ENCODE measurements around the gene IPO5. TPM values are rescaled to one million over a fixed set of nuclear protein-coding genes. Genes with fewer than 3 reads are reported as not detected.

The IPO5 gene
- total and polyA plus RNA-seq, 4 donors = 35.6 to 128 (median 75.1) TPM

DNA sequence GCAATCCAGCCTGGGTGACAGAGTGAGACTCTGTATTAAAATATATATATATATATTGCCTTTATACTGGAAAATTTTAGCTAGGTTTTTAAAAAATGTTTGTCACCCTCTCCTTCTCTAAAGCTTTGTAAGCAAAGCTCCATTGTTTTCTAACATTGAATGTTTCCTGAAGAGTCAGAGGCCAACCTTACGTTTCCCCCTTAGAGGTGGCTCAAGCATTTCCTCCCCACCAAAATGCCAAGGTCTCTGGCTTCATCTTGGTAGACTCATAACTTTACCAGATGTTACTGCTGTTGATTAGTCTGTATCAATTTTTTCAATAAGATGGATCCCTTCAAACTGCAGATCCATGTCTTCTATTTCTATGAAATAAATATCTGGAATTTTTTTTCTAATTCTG lies 25.2 kb upstream of the IPO5 start:
- DNase-seq = no peak
- H3K27ac ChIP-seq (ENCODE audit: low read depth in 1 of 2, low read length in 2 of 2) = no peak overlapping the region
- no peaks in the 10 kb centered on the region for H3K36me3 ChIP-seq (ENCODE audit: control insufficient read depth in 1 of 2, insufficient read depth in 2 of 2, low read length in 1 of 2)
- intact Hi-C loops (cut with DNase I) = no loop called here
- 62 to 74% methylated on average over 1 of the region's 1 CpG for WGBS, 2 donors
- H3K4me1 ChIP-seq (ENCODE audit: control insufficient read depth in 1 of 2, insufficient read depth in 2 of 2, low read length in 2 of 2) = no peaks in the 10 kb centered on the region
- no peaks in the 10 kb centered on the region for H3K9me3 ChIP-seq (ENCODE audit: control insufficient read depth, low read length)
- no peak overlapping the region for H3K4me3 ChIP-seq (ENCODE audit: low read length in 2 of 2)
- no peak for ATAC-seq (ENCODE audit: low FRiP score)
- no peaks in the 10 kb centered on the region for H3K27me3 ChIP-seq (ENCODE audit: control insufficient read depth in 1 of 2, insufficient read depth in 2 of 2, low read length in 1 of 2)

DNA sequence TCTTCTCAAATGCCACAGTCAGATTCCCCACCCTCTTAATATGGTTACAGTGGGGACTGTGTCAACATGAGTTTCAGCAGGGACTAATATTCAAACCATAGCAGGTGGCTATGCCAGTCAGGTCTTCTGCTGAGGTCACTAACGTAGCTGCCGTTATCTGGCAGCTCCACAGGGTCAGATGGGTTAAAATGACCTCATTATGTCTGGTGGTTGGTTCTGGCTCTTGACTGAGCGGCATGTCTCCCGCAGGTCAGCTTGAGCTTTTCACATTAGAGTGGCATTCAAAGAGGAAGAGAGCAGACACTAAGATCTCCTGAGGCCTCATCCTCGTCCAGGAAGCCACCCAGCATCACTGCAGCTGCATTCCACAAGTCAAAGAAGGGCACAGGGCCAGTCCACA lies 21.4 kb upstream of the IPO5 start:
- H3K4me1 ChIP-seq (ENCODE audit: control insufficient read depth in 1 of 2, insufficient read depth in 2 of 2, low read length in 2 of 2) = peaks cover 0 to 2% of the 10 kb centered on the region in 2 donors
- intact Hi-C loops (cut with DNase I) = no loop called here
- 50 to 55% methylated on average over 5 of the region's 5 CpGs for WGBS, 2 donors
- H3K4me3 ChIP-seq (ENCODE audit: low read length in 2 of 2) = no peak overlapping the region
- no peaks in the 10 kb centered on the region for H3K27me3 ChIP-seq (ENCODE audit: control insufficient read depth in 1 of 2, insufficient read depth in 2 of 2, low read length in 1 of 2)
- DNase-seq = no peak
- no peak overlapping the region for H3K27ac ChIP-seq (ENCODE audit: low read depth in 1 of 2, low read length in 2 of 2)
- no peak for ATAC-seq (ENCODE audit: low FRiP score)
- H3K36me3 ChIP-seq (ENCODE audit: control insufficient read depth in 1 of 2, insufficient read depth in 2 of 2, low read length in 1 of 2) = no peaks in the 10 kb centered on the region
- H3K9me3 ChIP-seq (ENCODE audit: control insufficient read depth, low read length) = no peaks in the 10 kb centered on the region

DNA sequence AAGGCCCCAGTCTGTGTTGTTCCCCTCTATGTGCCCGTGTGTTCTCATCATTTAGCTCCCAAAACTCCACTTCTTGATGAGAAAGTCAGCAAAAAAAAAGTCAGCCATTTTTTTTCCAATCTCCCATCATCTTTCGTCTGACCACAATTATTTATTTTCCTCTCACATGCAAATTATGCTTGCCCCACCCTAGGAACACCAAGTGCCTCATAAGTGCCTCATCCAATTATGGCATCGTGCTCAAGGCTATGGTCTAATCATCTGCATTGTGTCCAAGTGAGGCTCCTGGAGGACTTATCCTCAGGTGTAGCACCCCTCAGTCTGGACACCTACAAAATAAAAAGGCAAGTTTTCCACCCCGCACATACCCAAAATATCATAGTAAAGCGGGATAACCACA lies 20.8 kb upstream of the IPO5 start:
- 92 to 95% methylated on average over 5 of the region's 5 CpGs for WGBS, 2 donors
- no peak for DNase-seq
- Histone ChIP-seq H3K36me3 (ENCODE audit: control insufficient read depth in 1 of 2, insufficient read depth in 2 of 2, low read length in 1 of 2) (no peaks in the 10 kb centered on the region), H3K4me3 (ENCODE audit: low read length in 2 of 2) (no peak overlapping the region), H3K27ac (ENCODE audit: low read depth in 1 of 2, low read length in 2 of 2) (no peak overlapping the region), H3K4me1 (ENCODE audit: control insufficient read depth in 1 of 2, insufficient read depth in 2 of 2, low read length in 2 of 2) (peaks cover 0 to 2% of the 10 kb centered on the region in 2 donors), H3K9me3 (ENCODE audit: control insufficient read depth, low read length) (no peaks in the 10 kb centered on the region), H3K27me3 (ENCODE audit: control insufficient read depth in 1 of 2, insufficient read depth in 2 of 2, low read length in 1 of 2) (no peaks in the 10 kb centered on the region)
- intact Hi-C loops (cut with DNase I) = no loop called here
- ATAC-seq (ENCODE audit: low FRiP score) = no peak

- H3K27ac ChIP-seq (ENCODE audit: low read depth in 1 of 2, low read length in 2 of 2) = no peak overlapping the region
- no peaks in the 10 kb centered on the region for H3K36me3 ChIP-seq (ENCODE audit: control insufficient read depth in 1 of 2, insufficient read depth in 2 of 2, low read length in 1 of 2)
- no peak for DNase-seq
- intact Hi-C loops (cut with DNase I) = no loop called here
- no peak overlapping the region for H3K4me3 ChIP-seq (ENCODE audit: low read length in 2 of 2)
- ATAC-seq (ENCODE audit: low FRiP score) = no peak
- H3K9me3 ChIP-seq (ENCODE audit: control insufficient read depth, low read length) = no peaks in the 10 kb centered on the region
- peaks cover 0 to 2% of the 10 kb centered on the region in 2 donors for H3K4me1 ChIP-seq (ENCODE audit: control insufficient read depth in 1 of 2, insufficient read depth in 2 of 2, low read length in 2 of 2)
- H3K27me3 ChIP-seq (ENCODE audit: control insufficient read depth in 1 of 2, insufficient read depth in 2 of 2, low read length in 1 of 2) = no peaks in the 10 kb centered on the region
Measured at GRCh38 chr13:97933776-97934175, 19.7 kb upstream of the IPO5 start.

- H3K27ac ChIP-seq (ENCODE audit: low read depth in 1 of 2, low read length in 2 of 2) = no peak overlapping the region
- 2 to 6% methylated on average over 5 of the region's 5 CpGs for WGBS, 2 donors
- no peak overlapping the region for H3K4me3 ChIP-seq (ENCODE audit: low read length in 2 of 2)
- no peaks in the 10 kb centered on the region for H3K27me3 ChIP-seq (ENCODE audit: control insufficient read depth in 1 of 2, insufficient read depth in 2 of 2, low read length in 1 of 2)
- DNase-seq = no peak
- intact Hi-C loops (cut with DNase I) = no loop called here
- H3K36me3 ChIP-seq (ENCODE audit: control insufficient read depth in 1 of 2, insufficient read depth in 2 of 2, low read length in 1 of 2) = no peaks in the 10 kb centered on the region
- H3K4me1 ChIP-seq (ENCODE audit: control insufficient read depth in 1 of 2, insufficient read depth in 2 of 2, low read length in 2 of 2) = peaks cover 0 to 2% of the 10 kb centered on the region in 2 donors
- no peak for ATAC-seq (ENCODE audit: low FRiP score)
- H3K9me3 ChIP-seq (ENCODE audit: control insufficient read depth, low read length) = no peaks in the 10 kb centered on the region
Measured at GRCh38 chr13:97934590-97934989, 18.9 kb upstream of the IPO5 start.

GRCh38 chr13:97935071-97935470 lies 18.4 kb upstream of the IPO5 start:
- no peak for ATAC-seq (ENCODE audit: low FRiP score)
- 10 to 13% methylated on average over 2 of the region's 2 CpGs for WGBS, 2 donors
- Histone ChIP-seq H3K9me3 (ENCODE audit: control insufficient read depth, low read length) (no peaks in the 10 kb centered on the region), H3K27ac (ENCODE audit: low read depth in 1 of 2, low read length in 2 of 2) (no peak overlapping the region), H3K27me3 (ENCODE audit: control insufficient read depth in 1 of 2, insufficient read depth in 2 of 2, low read length in 1 of 2) (no peaks in the 10 kb centered on the region), H3K4me3 (ENCODE audit: low read length in 2 of 2) (no peak overlapping the region), H3K4me1 (ENCODE audit: control insufficient read depth in 1 of 2, insufficient read depth in 2 of 2, low read length in 2 of 2) (peaks cover 0 to 2% of the 10 kb centered on the region in 2 donors), H3K36me3 (ENCODE audit: control insufficient read depth in 1 of 2, insufficient read depth in 2 of 2, low read length in 1 of 2) (no peaks in the 10 kb centered on the region)
- intact Hi-C loops (cut with DNase I) = no loop called here
- DNase-seq = no peak

DNA sequence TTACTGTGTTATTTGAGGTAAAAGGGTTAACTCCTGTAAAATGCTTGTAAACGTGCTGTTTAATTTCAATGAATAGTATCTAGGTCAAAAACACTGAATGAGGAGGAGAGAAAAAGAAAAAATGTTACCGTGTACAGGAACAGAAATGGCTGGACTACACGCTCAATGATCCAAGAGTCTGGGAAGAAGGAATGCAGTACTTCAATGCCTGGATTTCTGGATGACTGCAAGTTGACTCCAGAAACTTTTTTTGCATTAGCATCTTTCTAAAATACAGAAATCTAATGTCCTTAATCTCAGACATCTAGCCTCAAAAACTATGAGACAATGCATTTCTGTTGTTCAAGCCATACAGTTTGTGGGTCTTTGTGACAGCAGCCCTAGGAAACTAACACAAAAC lies 17.4 kb upstream of the IPO5 start:
- no peaks in the 10 kb centered on the region for H3K9me3 ChIP-seq (ENCODE audit: control insufficient read depth, low read length)
- no peak overlapping the region for H3K27ac ChIP-seq (ENCODE audit: low read depth in 1 of 2, low read length in 2 of 2)
- WGBS, 2 donors = 29 to 34% methylated on average over 3 of the region's 3 CpGs
- H3K27me3 ChIP-seq (ENCODE audit: control insufficient read depth in 1 of 2, insufficient read depth in 2 of 2, low read length in 1 of 2) = no peaks in the 10 kb centered on the region
- H3K4me1 ChIP-seq (ENCODE audit: control insufficient read depth in 1 of 2, insufficient read depth in 2 of 2, low read length in 2 of 2) = peaks cover 0 to 2% of the 10 kb centered on the region in 2 donors
- ATAC-seq (ENCODE audit: low FRiP score) (no peak), DNase-seq (no peak)
- no peaks in the 10 kb centered on the region for H3K36me3 ChIP-seq (ENCODE audit: control insufficient read depth in 1 of 2, insufficient read depth in 2 of 2, low read length in 1 of 2)
- no peak overlapping the region for H3K4me3 ChIP-seq (ENCODE audit: low read length in 2 of 2)
- intact Hi-C loops (cut with DNase I) = no loop called here

- Histone ChIP-seq H3K36me3 (ENCODE audit: control insufficient read depth in 1 of 2, insufficient read depth in 2 of 2, low read length in 1 of 2) (no peaks in the 10 kb centered on the region), H3K4me1 (ENCODE audit: control insufficient read depth in 1 of 2, insufficient read depth in 2 of 2, low read length in 2 of 2) (peaks cover 0 to 2% of the 10 kb centered on the region in 2 donors), H3K4me3 (ENCODE audit: low read length in 2 of 2) (no peak overlapping the region), H3K9me3 (ENCODE audit: control insufficient read depth, low read length) (no peaks in the 10 kb centered on the region), H3K27me3 (ENCODE audit: control insufficient read depth in 1 of 2, insufficient read depth in 2 of 2, low read length in 1 of 2) (no peaks in the 10 kb centered on the region), H3K27ac (ENCODE audit: low read depth in 1 of 2, low read length in 2 of 2) (no peak overlapping the region)
- DNase-seq = no peak
- ATAC-seq (ENCODE audit: low FRiP score) = no peak
- WGBS, 2 donors = 70 to 72% methylated on average over 6 of the region's 6 CpGs
- intact Hi-C loops (cut with DNase I) = no loop called here
Measured at GRCh38 chr13:97938706-97939475, 14.6 kb upstream of the IPO5 start.

DNA sequence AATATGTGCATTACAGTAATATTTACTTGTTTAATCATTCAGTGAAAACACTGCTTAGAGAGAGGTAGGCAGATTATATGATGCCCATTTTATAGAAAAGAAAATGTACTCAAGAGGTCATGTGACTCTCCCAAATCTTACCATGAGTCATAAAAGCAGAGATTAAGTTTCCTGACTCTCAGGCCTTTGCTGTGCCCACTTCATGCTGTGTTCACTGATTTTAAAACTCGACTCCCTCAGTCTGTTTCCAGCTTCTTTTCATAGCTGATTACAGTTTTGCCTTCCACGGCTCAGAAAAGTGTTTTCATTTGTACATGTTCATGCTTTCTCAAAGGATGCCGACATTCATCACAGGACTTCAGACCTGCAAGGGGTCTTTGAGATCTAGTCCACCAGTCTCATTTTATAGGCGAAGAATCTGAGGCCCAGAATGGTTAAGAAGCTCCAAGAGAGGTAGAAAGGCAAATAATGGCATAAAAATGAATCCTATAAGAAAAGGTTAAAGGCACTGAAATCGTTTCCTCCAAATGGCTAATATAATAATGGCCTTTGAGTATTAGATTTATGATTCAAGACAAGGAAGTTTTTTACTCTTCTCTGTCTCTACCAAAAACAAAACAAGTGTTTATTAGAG lies 9.0 kb upstream of the IPO5 start:
- intact Hi-C loops (cut with DNase I) = no loop called here
- ATAC-seq (ENCODE audit: low FRiP score) = no peak
- no peaks in the 10 kb centered on the region for H3K36me3 ChIP-seq (ENCODE audit: control insufficient read depth in 1 of 2, insufficient read depth in 2 of 2, low read length in 1 of 2)
- no peaks in the 10 kb centered on the region for H3K4me1 ChIP-seq (ENCODE audit: control insufficient read depth in 1 of 2, insufficient read depth in 2 of 2, low read length in 2 of 2)
- no peak for DNase-seq
- WGBS, 2 donors = 53 to 56% methylated on average over 5 of the region's 5 CpGs
- H3K9me3 ChIP-seq (ENCODE audit: control insufficient read depth, low read length) = no peaks in the 10 kb centered on the region
- H3K4me3 ChIP-seq (ENCODE audit: low read length in 2 of 2) = no peak overlapping the region
- no peaks in the 10 kb centered on the region for H3K27me3 ChIP-seq (ENCODE audit: control insufficient read depth in 1 of 2, insufficient read depth in 2 of 2, low read length in 1 of 2)
- no peak overlapping the region for H3K27ac ChIP-seq (ENCODE audit: low read depth in 1 of 2, low read length in 2 of 2)
